ENCODE data around the gene KLHDC7B.
"Not testable (repeated sequence)": the region's sequence is repeated elsewhere in the genome, so short reads cannot be mapped to it uniquely, and the experiment has no call there.

The KLHDC7B gene

DNA sequence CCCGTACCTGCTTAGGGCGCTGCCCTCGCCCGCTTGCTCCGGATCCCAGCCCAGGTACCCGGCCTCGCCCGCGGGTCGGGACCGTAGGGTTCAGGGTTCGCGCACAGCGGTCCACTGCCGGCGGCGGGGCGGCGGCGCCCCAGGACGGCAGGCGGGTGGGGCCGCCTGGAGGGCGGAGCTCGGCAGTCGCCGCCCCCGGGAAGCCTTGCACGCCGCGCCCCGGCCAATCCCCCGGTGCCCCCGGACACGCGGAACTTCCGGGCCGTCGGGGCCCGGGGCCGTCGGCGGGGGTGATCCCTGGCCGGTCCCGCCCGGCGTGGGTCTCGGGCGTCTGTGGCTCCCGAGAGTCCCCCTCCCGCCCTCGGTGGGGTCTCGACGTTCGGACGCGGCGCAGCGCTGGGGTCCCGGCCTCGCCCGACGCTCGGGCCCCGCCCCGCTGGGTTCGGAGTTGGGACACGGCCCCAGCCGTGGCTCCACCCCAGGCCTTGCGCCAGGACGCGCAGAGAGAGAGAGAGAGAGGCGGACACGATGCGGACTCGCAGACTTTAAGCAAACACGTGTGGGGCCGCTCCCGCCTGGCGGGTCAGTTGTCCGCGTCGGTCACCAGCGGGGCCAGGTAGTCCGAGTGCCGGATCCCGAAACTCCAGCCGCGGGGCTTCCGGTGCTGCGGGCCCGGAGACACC lies 15.7 kb upstream of the KLHDC7B start, which contains the start of gene TYMP:
TSS of gene TYMP (minus strand) at position 116 of the 683 bp plus-strand sequence. CDS start 303 bp downstream, outside the sequence.
- peak; percentile 81 for DNase-seq (ENCODE audit: low read depth)
- peak within 1 kb of the TSS; percentile 55 for H3K4me3 ChIP-seq (ENCODE audit: control insufficient read depth, low read depth, low read length)
- TF ChIP-seq, protein P1, sequence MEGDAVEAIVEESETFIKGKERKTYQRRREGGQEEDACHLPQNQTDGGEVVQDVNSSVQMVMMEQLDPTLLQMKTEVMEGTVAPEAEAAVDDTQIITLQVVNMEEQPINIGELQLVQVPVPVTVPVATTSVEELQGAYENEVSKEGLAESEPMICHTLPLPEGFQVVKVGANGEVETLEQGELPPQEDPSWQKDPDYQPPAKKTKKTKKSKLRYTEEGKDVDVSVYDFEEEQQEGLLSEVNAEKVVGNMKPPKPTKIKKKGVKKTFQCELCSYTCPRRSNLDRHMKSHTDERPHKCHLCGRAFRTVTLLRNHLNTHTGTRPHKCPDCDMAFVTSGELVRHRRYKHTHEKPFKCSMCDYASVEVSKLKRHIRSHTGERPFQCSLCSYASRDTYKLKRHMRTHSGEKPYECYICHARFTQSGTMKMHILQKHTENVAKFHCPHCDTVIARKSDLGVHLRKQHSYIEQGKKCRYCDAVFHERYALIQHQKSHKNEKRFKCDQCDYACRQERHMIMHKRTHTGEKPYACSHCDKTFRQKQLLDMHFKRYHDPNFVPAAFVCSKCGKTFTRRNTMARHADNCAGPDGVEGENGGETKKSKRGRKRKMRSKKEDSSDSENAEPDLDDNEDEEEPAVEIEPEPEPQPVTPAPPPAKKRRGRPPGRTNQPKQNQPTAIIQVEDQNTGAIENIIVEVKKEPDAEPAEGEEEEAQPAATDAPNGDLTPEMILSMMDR (conservative IDR thresholded peaks at IDR 0.05; ENCODE audit: control insufficient read depth, insufficient read depth, low read depth, low read length) = no peak

DNA sequence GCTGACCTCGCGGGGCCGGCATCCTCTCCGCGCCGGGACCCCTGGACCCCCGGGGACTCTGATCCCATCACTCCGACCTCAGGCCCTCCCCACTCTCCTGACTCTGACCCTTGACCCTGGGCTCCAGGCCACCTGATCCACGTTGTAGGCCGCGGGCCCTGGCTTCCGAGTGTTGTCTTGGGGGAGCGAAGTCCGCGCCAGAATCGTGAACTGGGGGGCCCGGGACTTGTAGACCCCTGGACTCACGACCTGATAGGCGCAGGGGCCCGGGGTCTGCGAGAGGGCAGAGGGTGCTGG lies 15.2 kb upstream of the KLHDC7B start:
- no peak for DNase-seq (ENCODE audit: low read depth)
- H3K4me3 ChIP-seq (ENCODE audit: control insufficient read depth, low read depth, low read length) = peak overlapping the region; percentile 55
- TF ChIP-seq, protein P1 (conservative IDR thresholded peaks at IDR 0.05; ENCODE audit: control insufficient read depth, insufficient read depth, low read depth, low read length) = no peak

DNA sequence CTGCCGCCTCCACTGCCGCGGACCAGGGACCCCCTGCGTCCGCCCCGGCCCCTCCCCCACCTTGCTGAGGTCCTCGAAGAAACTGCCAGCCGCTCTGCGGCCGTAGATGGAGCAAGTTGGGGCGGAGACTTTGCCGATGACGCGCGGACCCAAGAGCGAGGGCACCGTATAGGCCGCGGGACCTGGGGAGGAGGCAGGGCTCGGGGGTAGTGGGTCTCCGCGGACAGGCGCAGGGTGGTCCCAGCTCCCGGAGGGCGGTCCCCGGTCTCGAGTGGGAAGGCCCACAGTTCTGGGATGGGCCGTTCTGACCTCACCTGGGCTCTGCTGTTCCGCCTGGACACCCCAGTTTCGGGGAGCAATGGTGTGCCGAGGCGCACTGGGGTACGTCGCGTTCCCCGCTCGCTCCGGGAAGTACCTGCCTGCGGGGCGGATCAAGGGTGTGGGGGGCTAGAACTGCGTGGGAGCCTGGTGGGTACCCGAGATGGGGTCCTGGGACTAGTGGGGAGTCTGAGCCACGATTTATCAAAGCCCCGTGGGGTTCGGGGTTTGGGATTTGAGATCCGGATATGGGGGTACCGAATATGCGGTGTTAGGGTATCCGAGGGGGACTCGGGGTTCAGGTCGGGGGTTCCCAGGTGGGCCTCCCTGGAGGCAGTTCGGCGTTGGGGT lies 14.7 kb upstream of the KLHDC7B start:
- peak; percentile 86 for DNase-seq (ENCODE audit: low read depth)
- H3K4me3 ChIP-seq (ENCODE audit: control insufficient read depth, low read depth, low read length) = peak overlapping the region; percentile 55
- TF ChIP-seq, protein P1 (conservative IDR thresholded peaks at IDR 0.05; ENCODE audit: control insufficient read depth, insufficient read depth, low read depth, low read length) = no peak

DNA sequence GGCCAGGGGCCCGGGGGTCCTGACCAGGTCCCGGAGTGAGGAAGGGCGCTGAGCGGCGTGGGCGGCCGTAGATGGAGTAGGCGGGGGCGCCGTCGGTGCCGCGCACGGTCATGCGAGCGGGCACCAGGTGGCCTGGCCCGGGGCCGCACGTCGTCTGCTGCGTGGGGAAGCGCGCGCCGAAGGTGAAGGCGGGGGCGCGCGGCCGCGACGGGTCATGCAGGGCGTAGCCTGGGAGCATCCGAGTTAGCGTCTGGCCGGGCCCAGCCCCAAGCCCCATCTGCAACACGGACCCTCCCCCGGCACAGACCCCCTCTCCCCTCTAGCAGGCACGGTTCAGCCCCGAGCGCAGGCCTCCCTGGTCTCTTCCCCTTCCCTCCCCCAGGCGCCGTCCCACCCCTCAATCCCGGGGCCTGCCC lies 14.1 kb upstream of the KLHDC7B start:
- DNase-seq (ENCODE audit: low read depth) = no peak
- TF ChIP-seq, protein P1 (conservative IDR thresholded peaks at IDR 0.05; ENCODE audit: control insufficient read depth, insufficient read depth, low read depth, low read length) = no peak
- H3K4me3 ChIP-seq (ENCODE audit: control insufficient read depth, low read depth, low read length) = peak overlapping the region; percentile 55

DNA sequence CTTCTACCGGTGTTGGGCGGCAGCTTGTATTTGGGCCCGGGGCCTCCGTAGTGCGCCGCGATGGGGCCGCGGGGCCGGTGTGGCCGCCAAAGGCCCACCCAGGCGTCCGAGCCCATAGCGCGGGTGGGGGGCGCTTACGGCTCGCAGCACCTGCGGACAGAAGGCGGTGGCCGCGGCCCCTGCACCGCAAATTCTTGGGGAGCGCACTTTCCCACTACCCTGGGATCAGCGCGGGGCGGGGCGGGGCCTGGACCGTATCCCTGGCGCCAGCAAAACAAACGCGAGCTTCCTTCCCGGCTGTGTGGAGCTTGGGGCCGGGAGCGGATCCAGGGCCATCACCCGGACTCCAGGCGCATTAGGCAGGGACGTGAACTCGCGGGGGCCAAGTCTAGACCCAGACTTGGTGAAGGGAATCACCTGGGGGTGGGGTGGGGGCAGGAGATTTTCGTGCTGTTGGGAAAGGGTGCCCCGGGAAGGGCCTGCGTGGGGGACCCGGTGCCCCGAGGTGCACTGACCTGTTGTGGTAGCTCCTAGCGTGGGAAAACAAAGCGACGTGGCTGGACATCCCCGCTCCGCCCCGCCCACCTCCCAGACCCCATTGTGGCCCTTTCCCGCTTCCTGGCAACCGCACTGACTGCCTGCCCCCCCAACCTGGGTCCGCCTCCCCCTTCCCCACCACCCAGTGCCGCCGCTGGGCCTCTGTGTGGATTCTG lies 13.6 kb upstream of the KLHDC7B start:
- H3K4me3 ChIP-seq (ENCODE audit: control insufficient read depth, low read depth, low read length) = peak overlapping the region; percentile 55
- TF ChIP-seq, protein P1 (conservative IDR thresholded peaks at IDR 0.05; ENCODE audit: control insufficient read depth, insufficient read depth, low read depth, low read length) = no peak
- DNase-seq (ENCODE audit: low read depth) = peak; percentile 52

DNA sequence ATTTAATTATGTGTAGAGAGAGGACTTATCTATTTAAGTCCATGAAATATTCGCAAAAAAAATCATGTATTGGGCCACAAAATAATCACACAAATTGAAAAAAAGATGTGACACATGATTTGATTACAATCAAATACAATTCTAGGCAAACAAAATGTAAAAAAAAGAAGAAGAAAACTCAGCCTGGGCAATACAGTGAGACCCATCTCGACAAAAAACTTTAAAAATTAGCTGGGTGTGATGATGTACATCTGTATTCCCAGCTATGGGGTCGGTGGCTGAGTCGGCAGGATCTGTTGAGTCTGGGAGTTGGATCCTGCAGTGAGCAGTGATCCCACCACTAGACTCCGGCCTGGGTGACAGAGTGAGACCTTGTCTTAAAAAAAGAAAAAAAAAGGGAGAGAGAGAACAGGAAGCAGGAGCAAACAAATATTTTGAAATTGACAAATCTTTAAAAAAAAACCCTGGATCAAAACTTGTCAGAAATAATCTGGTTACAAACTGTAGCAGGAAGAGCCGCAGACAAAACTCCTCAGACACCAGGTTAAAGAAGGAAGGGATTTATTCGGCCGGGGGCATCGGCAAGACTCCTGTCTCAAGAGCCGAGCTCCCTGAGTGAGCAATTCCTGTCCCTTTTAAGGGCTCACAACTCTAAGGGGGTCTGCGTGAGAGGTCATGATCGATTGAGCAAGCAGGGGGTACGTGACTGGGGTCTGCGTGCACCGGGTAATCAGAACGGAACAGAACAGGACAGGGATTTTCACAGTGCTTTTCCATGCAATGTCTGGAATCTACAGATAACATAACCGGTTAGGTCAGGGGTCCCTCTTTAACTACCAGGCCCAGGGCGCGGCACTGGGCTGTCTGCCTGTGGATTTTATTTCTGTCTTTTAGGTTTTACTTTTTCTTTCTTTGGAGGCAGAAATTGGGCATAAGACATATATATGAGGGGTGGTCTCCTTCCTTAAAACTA lies 12.6 kb upstream of the KLHDC7B start:
- no peak overlapping the region for H3K4me3 ChIP-seq (ENCODE audit: control insufficient read depth, low read depth, low read length)
- DNase-seq (ENCODE audit: low read depth) = no peak
- TF ChIP-seq, protein P1 (conservative IDR thresholded peaks at IDR 0.05; ENCODE audit: control insufficient read depth, insufficient read depth, low read depth, low read length) = no peak

DNA sequence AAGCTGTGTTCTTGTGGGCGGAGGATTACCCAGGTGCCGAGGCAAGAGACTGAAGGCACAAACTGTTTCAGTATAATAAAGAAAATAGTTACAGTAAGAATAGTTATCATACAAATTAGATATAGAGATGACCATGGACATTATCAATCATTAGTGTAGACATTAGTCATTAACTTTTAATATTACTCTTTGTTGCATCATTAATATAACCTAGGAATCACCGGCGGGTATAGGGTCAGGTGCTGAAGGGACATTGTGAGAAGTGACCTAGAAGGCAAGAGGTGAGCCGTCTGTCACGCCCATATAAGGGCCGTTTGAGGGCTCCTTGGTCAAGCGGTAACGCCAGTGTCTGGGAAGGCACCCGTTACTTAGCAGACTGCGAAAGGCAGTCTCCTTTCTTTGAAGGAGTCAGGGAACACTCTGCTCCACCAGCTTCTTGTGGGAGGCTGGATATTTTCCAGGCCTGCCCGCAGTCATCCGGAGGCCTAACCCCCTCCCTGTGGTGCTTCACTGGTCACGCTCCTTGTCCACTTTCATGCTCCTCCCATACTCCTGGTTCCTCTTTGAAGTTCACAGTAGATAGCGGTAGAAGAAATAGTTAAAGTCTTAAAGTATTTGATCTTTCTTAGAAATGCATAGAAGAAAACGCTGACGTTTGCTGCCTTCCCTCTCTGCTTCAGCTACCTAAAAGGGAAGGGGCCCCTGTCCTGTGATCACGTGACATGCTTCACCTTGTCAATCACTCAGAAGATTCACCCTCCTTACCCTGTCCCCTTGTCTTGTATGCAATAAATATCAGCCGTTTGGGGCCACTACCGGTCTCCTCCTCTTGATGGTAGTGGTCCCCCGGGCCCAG lies 11.6 kb upstream of the KLHDC7B start:
- H3K4me3 ChIP-seq (ENCODE audit: control insufficient read depth, low read depth, low read length) = not testable (repeated sequence)
- peak; percentile 74 for DNase-seq (ENCODE audit: low read depth)
